Ovary (tissue), 3 donors: Measurements from ENCODE around the gene DEAF1.

Experiments
- CTCF ChIP-seq, 3 donors: fragments of 450-650 bp in 2 of 3; fragments of 200-600 bp in 1 of 3; IDR thresholded peaks; one replicate each; pipeline versions ENCODE4 v1.5.1 to v1.8.0; 2016 to 2022; ENCODE audit warnings: antibody characterized with exemption in 3 of 3, mild to moderate bottlenecking in 1 of 3
- POLR2A ChIP-seq: fragments of 450-650 bp; IDR thresholded peaks from one replicate; pipeline ENCODE4 v1.6.1; 2017; ENCODE audit warnings: antibody characterized with exemption, mild to moderate bottlenecking, moderate library complexity
- donor health status: DM: no; HTN: no; CAD: no.

- TF ChIP-seq CTCF (IDR thresholded peaks at IDR 0.05) (no peak), POLR2A (no peak)
Observed at GRCh38 chr11:719214-720016, 24.4 kb upstream of the DEAF1 start.
